SK-N-SH (cell line): ENCODE results near the gene EIF4E1B.

Source experiments
- EP300 ChIP-seq, 2 experiments: IDR thresholded peaks; 2 replicates each; pipeline versions ENCODE4 v1.4.0 to v1.6.1; 2012; ENCODE audit warnings: borderline replicate concordance in 1 of 2, low read depth in 1 of 2, low read length in 1 of 2
- FOXM1 ChIP-seq: IDR thresholded peaks from 2 replicates; pipeline ENCODE4 v1.4.0; 2012; ENCODE audit warnings: low read depth, mild to moderate bottlenecking
- GABPA ChIP-seq: IDR thresholded peaks from 2 replicates; pipeline ENCODE4 v1.4.0; 2012; ENCODE audit warnings: low read depth, mild to moderate bottlenecking
- MXI1 ChIP-seq: IDR thresholded peaks from 2 replicates; pipeline ENCODE4 v1.6.1; 2012; ENCODE audit warnings: mild to moderate bottlenecking, low read depth, low read length, improper control_type of control experiment
- NRF1 ChIP-seq: IDR thresholded peaks from 2 replicates; pipeline ENCODE4 v1.6.1; 2012; ENCODE audit warnings: low read depth, mild to moderate bottlenecking, low read length
- POLR2AphosphoS5 ChIP-seq: IDR thresholded peaks from 2 replicates; pipeline ENCODE4 v1.6.1; 2012; ENCODE audit warnings: low read depth, low read length
- RAD21 ChIP-seq: IDR thresholded peaks from 2 replicates; pipeline ENCODE4 v1.6.1; 2012; ENCODE audit warnings: mild to moderate bottlenecking, low read length
- SIN3A ChIP-seq: IDR thresholded peaks from 2 replicates; pipeline ENCODE4 v1.6.1; 2012; ENCODE audit warnings: low read depth, mild to moderate bottlenecking, low read length, moderate library complexity, borderline replicate concordance
- SMC3 ChIP-seq: IDR thresholded peaks from 2 replicates; pipeline ENCODE4 v1.6.1; 2012; ENCODE audit warnings: low read depth, low read length, improper control_type of control experiment
- TAF1 ChIP-seq: IDR thresholded peaks from 2 replicates; pipeline ENCODE4 v1.6.1; 2012; ENCODE audit warnings: low read depth, mild to moderate bottlenecking, low read length, moderate library complexity, borderline replicate concordance
- TF ChIP-seq, protein P1 (sequence below): fragments of 200-600 bp; sonication (generic); IDR thresholded peaks from 2 replicates; pipeline ENCODE4 v1.6.1; 2017; ENCODE audit warnings: antibody characterized with exemption, mild to moderate bottlenecking, moderate library complexity

DNA sequence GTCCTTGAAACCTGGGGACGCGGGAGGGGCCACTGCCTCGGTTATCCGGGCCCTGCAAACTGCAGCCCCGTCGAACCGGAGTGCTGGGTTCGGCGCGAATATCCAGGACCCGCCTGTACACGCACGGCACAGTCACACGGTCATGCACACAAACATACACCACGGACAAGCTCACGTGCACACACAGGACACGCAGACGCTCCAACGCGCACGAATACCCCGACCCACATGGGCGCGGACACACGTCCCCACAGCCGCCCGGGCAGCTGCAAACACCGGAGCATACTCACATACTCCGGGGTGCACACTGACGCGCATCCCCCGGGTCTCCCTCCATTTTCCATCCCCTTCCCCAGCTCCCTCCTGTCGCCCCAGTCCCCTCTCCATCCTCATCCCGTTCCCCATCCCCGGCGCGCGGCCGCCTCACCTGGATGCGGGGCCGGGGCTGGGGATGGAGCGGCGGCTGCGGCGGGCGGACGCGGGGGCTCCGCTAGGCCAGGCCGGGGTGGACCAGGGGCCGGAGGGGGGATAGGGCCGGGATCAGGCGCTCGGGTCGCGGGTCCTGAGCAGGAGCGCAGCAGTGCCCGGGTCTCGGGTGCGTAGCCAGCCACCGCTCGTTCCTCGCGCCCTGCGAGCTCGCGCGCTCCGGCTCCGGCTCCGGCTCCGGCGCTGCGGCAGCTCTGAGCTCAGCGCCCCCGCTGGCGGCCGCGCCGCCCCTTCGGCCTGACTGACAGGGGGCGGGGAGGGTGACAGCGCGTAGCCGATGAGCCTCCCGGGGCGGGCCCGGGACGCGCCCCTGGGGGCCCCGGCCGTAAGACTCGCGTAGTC lies at the start of gene EIF4E1B, which contains the start of gene SNCB:
- TF ChIP-seq, protein P1, sequence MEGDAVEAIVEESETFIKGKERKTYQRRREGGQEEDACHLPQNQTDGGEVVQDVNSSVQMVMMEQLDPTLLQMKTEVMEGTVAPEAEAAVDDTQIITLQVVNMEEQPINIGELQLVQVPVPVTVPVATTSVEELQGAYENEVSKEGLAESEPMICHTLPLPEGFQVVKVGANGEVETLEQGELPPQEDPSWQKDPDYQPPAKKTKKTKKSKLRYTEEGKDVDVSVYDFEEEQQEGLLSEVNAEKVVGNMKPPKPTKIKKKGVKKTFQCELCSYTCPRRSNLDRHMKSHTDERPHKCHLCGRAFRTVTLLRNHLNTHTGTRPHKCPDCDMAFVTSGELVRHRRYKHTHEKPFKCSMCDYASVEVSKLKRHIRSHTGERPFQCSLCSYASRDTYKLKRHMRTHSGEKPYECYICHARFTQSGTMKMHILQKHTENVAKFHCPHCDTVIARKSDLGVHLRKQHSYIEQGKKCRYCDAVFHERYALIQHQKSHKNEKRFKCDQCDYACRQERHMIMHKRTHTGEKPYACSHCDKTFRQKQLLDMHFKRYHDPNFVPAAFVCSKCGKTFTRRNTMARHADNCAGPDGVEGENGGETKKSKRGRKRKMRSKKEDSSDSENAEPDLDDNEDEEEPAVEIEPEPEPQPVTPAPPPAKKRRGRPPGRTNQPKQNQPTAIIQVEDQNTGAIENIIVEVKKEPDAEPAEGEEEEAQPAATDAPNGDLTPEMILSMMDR, result peak; percentile 15
- TF ChIP-seq TAF1 (no peak), POLR2AphosphoS5 (no peak), SIN3A (no peak), SMC3 (no peak), EP300 (IDR thresholded peaks at IDR 0.05; ENCODE audit: borderline replicate concordance in 1 of 2, low read depth in 1 of 2, low read length in 1 of 2) (no peak), MXI1 (0 out of 2 replicates have a peak, but pooled peaks have one; percentile 8), GABPA (no peak), FOXM1 (no peak), NRF1 (no peak), RAD21 (no peak)
